HL-60 (cell line): ENCODE data around the gene ENOX2.

Source experiments
- CTCF ChIP-seq: IDR thresholded peaks from one replicate; pipeline ENCODE4 v1.5.1; 2011; ENCODE audit warnings: low read length, control low read depth, inconsistent platforms; ENCODE audit not compliant: insufficient read depth
- POLR2AphosphoS5 ChIP-seq: IDR thresholded peaks from 2 replicates; pipeline ENCODE4 v1.6.1; 2012; ENCODE audit warnings: low read depth

GRCh38 chrX:130725519-130725918 lies 177.5 kb downstream of the ENOX2 start:
- TF ChIP-seq CTCF, result no peak
- no peak for TF ChIP-seq POLR2AphosphoS5
